ENCODE results near the gene CLCN6.

The CLCN6 gene

GRCh38 chr1:11805422-11806306 is at the start of gene CLCN6, which contains the start of gene MTHFR:
CLCN6 (plus strand) TSS chr1:11806191; CDS start chr1:11806263, 72 bp downstream.
MTHFR (minus strand) TSS chr1:11805964; CDS start chr1:11803116, 2,848 bp downstream.
- DNase-seq, result peak; percentile 99

GRCh38 chr1:11757047-11757446 is 48.9 kb upstream of the CLCN6 start:
- DNase-seq, result no peak

- DNase-seq, result no peak
These were observed 46.2 kb upstream of the CLCN6 start for GRCh38 chr1:11759791-11760190.

- no peak for DNase-seq
These were observed 44.7 kb upstream of the CLCN6 start for GRCh38 chr1:11761285-11761684.

GRCh38 chr1:11761988-11762406 is 44.0 kb upstream of the CLCN6 start, which contains the start of gene C1orf167:
C1orf167 (plus strand) TSS chr1:11762193; CDS start chr1:11764401, 2,208 bp downstream.
- DNase-seq, result no peak

- DNase-seq, result no peak
These were observed 41.9 kb upstream of the CLCN6 start for GRCh38 chr1:11764115-11764514.

- DNase-seq, result no peak
These were observed 41.5 kb upstream of the CLCN6 start for GRCh38 chr1:11764519-11764918.

GRCh38 chr1:11765661-11766428 is 40.1 kb upstream of the CLCN6 start:
- no peak for DNase-seq

- DNase-seq, result no peak
These were observed 39.6 kb upstream of the CLCN6 start for GRCh38 chr1:11766429-11766776.

GRCh38 chr1:11767922-11768704 is 37.9 kb upstream of the CLCN6 start:
- DNase-seq, result no peak

GRCh38 chr1:11768821-11769220 is 37.2 kb upstream of the CLCN6 start:
- peak; percentile 16 for DNase-seq

- no peak for DNase-seq
These were observed 36.7 kb upstream of the CLCN6 start for GRCh38 chr1:11769274-11769673.

- peak; percentile 7 for DNase-seq
These were observed 36.0 kb upstream of the CLCN6 start for GRCh38 chr1:11770011-11770410.

- no peak for DNase-seq
These were observed 34.4 kb upstream of the CLCN6 start for GRCh38 chr1:11771481-11772043.

GRCh38 chr1:11772458-11772857 is 33.5 kb upstream of the CLCN6 start:
- no peak for DNase-seq

GRCh38 chr1:11774753-11775152 is 31.2 kb upstream of the CLCN6 start:
- DNase-seq, result no peak

- no peak for DNase-seq
These were observed 28.2 kb upstream of the CLCN6 start for GRCh38 chr1:11777658-11778322.

- no peak for DNase-seq
These were observed 27.7 kb upstream of the CLCN6 start for GRCh38 chr1:11778336-11778735.

- DNase-seq, result no peak
These were observed 27.0 kb upstream of the CLCN6 start for GRCh38 chr1:11778844-11779623.

- no peak for DNase-seq
These were observed 26.1 kb upstream of the CLCN6 start for GRCh38 chr1:11779715-11780379.
